NCI-H1105 (cell line): ENCODE results near the gene COPZ2.
"Not testable (repeated sequence)": the region's sequence is repeated elsewhere in the genome, so short reads cannot be mapped to it uniquely, and the experiment has no call there.

Source experiments
- DNase-seq: peaks from one replicate; lab custom pipeline; 2025; lab: John Stamatoyannopoulos, UW

The COPZ2 gene

GRCh38 chr17:48028736-48029135 lies 8.9 kb downstream of the COPZ2 start:
- DNase-seq: no peak

- DNase-seq: no peak
Measured at GRCh38 chr17:48027322-48027981, 10.1 kb downstream of the COPZ2 start.

GRCh38 chr17:48026502-48027321 lies 10.9 kb downstream of the COPZ2 start:
- peak; percentile 90 for DNase-seq

GRCh38 chr17:48025904-48026501 lies 11.6 kb downstream of the COPZ2 start:
- no peak for DNase-seq

- peak; percentile 92 for DNase-seq
Measured at GRCh38 chr17:48025040-48025903, 12.3 kb downstream of the COPZ2 start.

GRCh38 chr17:48024149-48025039 lies 13.2 kb downstream of the COPZ2 start:
- peak; percentile 11 for DNase-seq

- peak; percentile 72 for DNase-seq
Measured at GRCh38 chr17:48023400-48024148, 14.0 kb downstream of the COPZ2 start.

- DNase-seq: no peak
Measured at GRCh38 chr17:48022901-48023300, 14.7 kb downstream of the COPZ2 start.

- DNase-seq: no peak
Measured at GRCh38 chr17:48021934-48022333, 15.7 kb downstream of the COPZ2 start.

GRCh38 chr17:48017817-48018158 lies 19.8 kb downstream of the COPZ2 start:
- DNase-seq: not testable (repeated sequence)

- no peak for DNase-seq
Measured at GRCh38 chr17:48016112-48016511, 21.5 kb downstream of the COPZ2 start.

GRCh38 chr17:48014595-48015111 lies 22.9 kb downstream of the COPZ2 start:
- peak; percentile 61 for DNase-seq

GRCh38 chr17:48013876-48014594 lies 23.6 kb downstream of the COPZ2 start:
- no peak for DNase-seq

GRCh38 chr17:48012654-48013053 lies 24.9 kb downstream of the COPZ2 start:
- no peak for DNase-seq

- peak; percentile 87 for DNase-seq
Measured at GRCh38 chr17:48012151-48012520, 25.5 kb downstream of the COPZ2 start.

GRCh38 chr17:48011405-48012150 lies 26.0 kb downstream of the COPZ2 start:
- peak; percentile 42 for DNase-seq

- no peak for DNase-seq
Measured at GRCh38 chr17:48010193-48010592, 27.4 kb downstream of the COPZ2 start.

- no peak for DNase-seq
Measured at GRCh38 chr17:48006936-48007709, 30.5 kb downstream of the COPZ2 start.
